HepG2 (cell line): ENCODE data around the gene NREP. TPM values are rescaled to one million over a fixed set of nuclear protein-coding genes. Genes with fewer than 3 reads are reported as not detected.

Experiments used
- ATF7 ChIP-seq, 2 experiments: fragments of 450-650 bp in 1 of 2; sonication (generic) in 1 of 2; formaldehyde crosslinking in 1 of 2; IDR thresholded peaks; 2 replicates each; pipeline versions ENCODE4 v1.4.0 to v1.6.1; 2016 to 2020; ENCODE audit warnings: antibody characterized with exemption in 1 of 2, mild to moderate bottlenecking in 1 of 2, missing genetic modification reagents in 1 of 2
- ATF7-NPFF ChIP-seq: sonication (generic); formaldehyde crosslinking; IDR thresholded peaks from 2 replicates; pipeline ENCODE4 v1.8.1; 2023; ENCODE audit warnings: mild to moderate bottlenecking, low read depth, missing genetic modification reagents, moderate library complexity
- NFIC ChIP-seq: IDR thresholded peaks from 2 replicates; pipeline ENCODE4 v1.6.1; 2012; ENCODE audit warnings: mild to moderate bottlenecking, low read length, inconsistent platforms
- PAF1 ChIP-seq: IDR thresholded peaks from 2 replicates; pipeline ENCODE4 v1.6.1; 2016; ENCODE audit warnings: missing genetic modification reagents, missing compliant biosample characterization
- PHB2 ChIP-seq: fragments of 450-650 bp; IDR thresholded peaks from 2 replicates; pipeline ENCODE4 v1.6.1; 2018; ENCODE audit not compliant: partially characterized antibody
- SCMH1 ChIP-seq: sonication (generic); formaldehyde crosslinking; IDR thresholded peaks from 2 replicates; pipeline ENCODE4 v1.9.0; 2021; ENCODE audit warnings: missing genetic modification reagents, mild to moderate bottlenecking, borderline replicate concordance
- ZNF264 ChIP-seq: sonication (generic); formaldehyde crosslinking; IDR thresholded peaks from 2 replicates; pipeline ENCODE4 v1.4.0; 2020; ENCODE audit warnings: missing genetic modification reagents
- ZNF337 ChIP-seq: sonication (generic); formaldehyde crosslinking; IDR thresholded peaks from 2 replicates; pipeline ENCODE4 v1.5.1; 2020; ENCODE audit warnings: missing genetic modification reagents, low read depth, mild to moderate bottlenecking, borderline replicate concordance
- ZNF616 ChIP-seq: sonication (generic); formaldehyde crosslinking; IDR thresholded peaks from 2 replicates; pipeline ENCODE4 v1.5.0; 2020; ENCODE audit warnings: low read depth, mild to moderate bottlenecking, missing genetic modification reagents
- ZSCAN12 ChIP-seq: sonication (generic); formaldehyde crosslinking; IDR thresholded peaks from 2 replicates; pipeline ENCODE4 v1.9.0; 2021; ENCODE audit warnings: mild to moderate bottlenecking, missing genetic modification reagents
- polyA plus RNA-seq, 8 experiments: library from polyadenylated mRNA; depleted of rRNA in 3 of 8; stranded (reverse) in 7 of 8; unstranded in 1 of 8; fragments of >200 nt; fragmentation: Illumina TruSeq in 4 of 8; extraction: Trizol in 4 of 8; gene quantifications; 2 replicates each; pipeline versions ENCODE4 v1.2.1 to v1.2.3, GENCODE V29; 2011 to 2016; ENCODE audit warnings: low read depth in 4 of 8, missing spikeins in 1 of 8, mixed read lengths in 1 of 8; ENCODE audit not compliant: insufficient read depth in 1 of 8
- total RNA-seq, 5 experiments: library from RNA; depleted of rRNA; stranded (reverse); fragments of >200 nt; fragmentation: Illumina TruSeq; extraction: Trizol; gene quantifications; 2 replicates each; pipeline ENCODE4 v1.2.3, GENCODE V29; 2016; ENCODE audit warnings: low read depth in 1 of 5
- TF ChIP-seq, protein P1 (sequence below): sonication (generic); formaldehyde crosslinking; IDR thresholded peaks from 2 replicates; pipeline ENCODE4 v1.4.0; 2020; ENCODE audit warnings: mild to moderate bottlenecking, missing genetic modification reagents
- TF ChIP-seq, protein P2 (sequence below): sonication (generic); formaldehyde crosslinking; IDR thresholded peaks from 2 replicates; pipeline ENCODE4 v1.4.0; 2020; ENCODE audit warnings: mild to moderate bottlenecking, missing genetic modification reagents
- TF ChIP-seq, protein P3 (sequence below): sonication (generic); formaldehyde crosslinking; conservative IDR thresholded peaks from 2 replicates; pipeline ENCODE4 v1.4.0; 2020; ENCODE audit warnings: missing genetic modification reagents
- TF ChIP-seq, protein P4 (sequence below): sonication (generic); formaldehyde crosslinking; IDR thresholded peaks from 2 replicates; pipeline ENCODE4 v1.4.0; 2020; ENCODE audit warnings: missing genetic modification reagents, mild to moderate bottlenecking, borderline replicate concordance
- TF ChIP-seq, protein P5 (sequence below): sonication (generic); formaldehyde crosslinking; IDR thresholded peaks from 2 replicates; pipeline ENCODE4 v1.4.0; 2020; ENCODE audit warnings: mild to moderate bottlenecking, missing genetic modification reagents

NREP gene
- total and polyA plus RNA-seq, 2 of the 13 experiments (the other 11 are each of a cell fraction or from before 2014, with no cell fraction given) = 40.5 to 102 TPM

DNA sequence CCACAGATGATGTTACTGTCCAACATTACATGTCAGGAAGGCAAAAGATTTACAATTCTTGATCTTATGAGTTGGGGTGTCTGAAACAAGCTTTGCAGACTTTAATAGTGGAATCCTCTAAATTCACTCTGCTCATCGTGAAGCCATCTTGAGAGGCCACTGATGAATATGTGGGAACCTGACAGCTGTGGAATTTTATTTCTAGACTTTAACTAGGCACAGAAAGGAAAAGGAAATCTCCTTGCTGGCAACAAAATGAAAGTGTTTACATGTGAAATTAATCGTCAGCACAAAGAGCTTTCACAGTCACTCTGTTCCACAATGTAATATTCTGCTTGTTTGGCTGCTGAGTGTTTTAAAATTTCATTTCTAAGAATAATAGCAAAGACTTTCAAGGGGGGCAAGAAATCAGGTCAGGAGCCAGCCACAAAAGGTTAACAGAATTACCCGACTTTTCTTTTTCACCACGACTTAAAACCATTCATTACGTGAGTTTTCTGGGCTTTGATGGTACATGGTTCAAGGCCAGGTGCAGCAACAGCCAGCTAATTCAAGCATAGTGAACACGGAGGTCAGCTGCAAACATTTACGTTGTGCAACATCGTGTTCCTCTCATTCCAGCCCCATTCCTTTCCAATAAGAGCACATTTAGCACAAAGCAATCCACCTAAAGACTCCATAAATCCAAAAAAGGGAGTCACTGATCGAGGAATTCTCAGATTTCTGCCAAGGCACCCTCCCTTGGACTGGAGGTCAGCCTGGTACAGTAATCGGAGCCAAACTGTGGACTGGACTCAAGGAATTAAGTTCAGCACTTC, 14.6 kb downstream of the NREP start (continued):
- TF ChIP-seq, protein P1, sequence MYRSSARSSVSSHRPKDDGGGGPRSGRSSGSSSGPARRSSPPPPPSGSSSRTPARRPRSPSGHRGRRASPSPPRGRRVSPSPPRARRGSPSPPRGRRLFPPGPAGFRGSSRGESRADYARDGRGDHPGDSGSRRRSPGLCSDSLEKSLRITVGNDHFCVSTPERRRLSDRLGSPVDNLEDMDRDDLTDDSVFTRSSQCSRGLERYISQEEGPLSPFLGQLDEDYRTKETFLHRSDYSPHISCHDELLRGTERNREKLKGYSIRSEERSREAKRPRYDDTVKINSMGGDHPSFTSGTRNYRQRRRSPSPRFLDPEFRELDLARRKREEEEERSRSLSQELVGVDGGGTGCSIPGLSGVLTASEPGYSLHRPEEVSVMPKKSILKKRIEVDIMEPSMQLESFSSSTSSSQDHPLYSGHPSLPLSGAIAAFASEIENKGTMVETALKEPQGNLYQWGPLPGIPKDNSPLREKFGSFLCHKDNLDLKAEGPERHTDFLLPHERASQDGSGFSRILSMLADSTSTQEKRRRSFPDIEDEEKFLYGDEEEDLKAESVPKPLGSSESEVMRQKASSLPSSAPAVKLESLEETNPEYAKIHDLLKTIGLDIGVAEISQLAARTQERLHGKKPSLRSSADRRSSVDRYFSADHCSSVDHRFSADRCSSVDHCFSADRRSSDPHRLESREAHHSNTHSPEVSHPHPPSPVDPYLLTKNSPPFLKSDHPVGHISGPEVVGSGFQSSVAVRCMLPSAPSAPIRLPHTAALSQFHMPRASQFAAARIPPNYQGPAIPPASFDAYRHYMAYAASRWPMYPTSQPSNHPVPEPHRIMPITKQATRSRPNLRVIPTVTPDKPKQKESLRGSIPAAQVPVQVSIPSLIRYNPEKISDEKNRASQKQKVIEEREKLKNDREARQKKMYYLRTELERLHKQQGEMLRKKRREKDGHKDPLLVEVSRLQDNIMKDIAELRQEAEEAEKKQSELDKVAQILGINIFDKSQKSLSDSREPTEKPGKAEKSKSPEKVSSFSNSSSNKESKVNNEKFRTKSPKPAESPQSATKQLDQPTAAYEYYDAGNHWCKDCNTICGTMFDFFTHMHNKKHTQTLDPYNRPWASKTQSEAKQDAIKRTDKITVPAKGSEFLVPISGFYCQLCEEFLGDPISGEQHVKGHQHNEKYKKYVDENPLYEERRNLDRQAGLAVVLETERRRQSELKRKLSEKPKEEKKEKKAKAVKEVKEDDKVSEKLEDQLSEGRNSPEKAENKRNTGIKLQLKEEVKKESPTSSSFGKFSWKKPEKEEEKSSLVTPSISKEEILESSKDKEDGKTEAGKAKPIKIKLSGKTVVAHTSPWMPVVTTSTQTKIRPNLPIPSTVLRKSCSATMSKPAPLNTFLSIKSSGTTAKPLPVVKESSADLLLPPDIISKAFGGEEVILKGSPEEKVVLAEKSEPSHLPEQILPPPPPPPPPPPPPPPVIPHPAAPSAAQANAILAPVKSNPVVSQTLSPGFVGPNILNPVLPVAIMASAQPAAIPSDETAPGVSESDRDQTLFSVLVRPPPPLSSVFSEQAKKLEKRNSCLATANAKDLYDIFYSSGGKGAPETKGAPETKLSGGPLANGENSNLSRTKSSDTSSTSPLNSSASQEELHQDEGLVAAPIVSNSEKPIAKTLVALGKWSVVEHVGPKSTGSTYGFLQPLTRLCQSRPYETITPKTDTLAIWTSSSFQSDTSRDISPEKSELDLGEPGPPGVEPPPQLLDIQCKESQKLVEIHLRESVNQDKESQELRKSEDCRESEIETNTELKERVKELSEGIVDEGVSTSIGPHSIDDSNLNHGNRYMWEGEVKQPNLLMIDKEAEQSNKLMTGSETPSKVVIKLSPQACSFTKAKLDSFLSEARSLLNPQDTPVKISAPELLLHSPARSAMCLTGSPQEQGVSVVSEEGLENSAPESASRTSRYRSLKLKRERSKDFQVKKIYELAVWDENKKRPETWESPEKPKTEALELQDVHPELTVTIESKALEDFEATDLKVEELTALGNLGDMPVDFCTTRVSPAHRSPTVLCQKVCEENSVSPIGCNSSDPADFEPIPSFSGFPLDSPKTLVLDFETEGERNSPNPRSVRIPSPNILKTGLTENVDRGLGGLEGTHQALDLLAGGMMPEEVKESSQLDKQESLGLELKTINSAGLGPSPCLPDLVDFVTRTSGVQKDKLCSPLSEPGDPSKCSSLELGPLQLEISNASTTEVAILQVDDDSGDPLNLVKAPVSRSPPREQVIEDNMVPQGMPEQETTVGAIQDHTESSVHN (CRISPR knock-in tag) = no peak
- TF ChIP-seq ZNF264 (CRISPR knock-in tag) (peak; percentile 81; the same call in 1 of the 2 replicates), PAF1 (no peak), SCMH1 (CRISPR knock-in tag) (no peak), ZSCAN12 (CRISPR knock-in tag) (no peak), ATF7 (IDR thresholded peaks at IDR 0.05) (peak; percentile 62), ATF7 (CRISPR knock-in tag; IDR thresholded peaks at IDR 0.05) (peak; percentile 75; the same call in 1 of the 2 replicates), ZNF616 (CRISPR knock-in tag) (no peak), ZNF337 (CRISPR knock-in tag) (no peak), ATF7-NPFF (CRISPR knock-in tag) (no peak), NFIC (peak; percentile 86), PHB2 (no peak)
- TF ChIP-seq, protein P2, sequence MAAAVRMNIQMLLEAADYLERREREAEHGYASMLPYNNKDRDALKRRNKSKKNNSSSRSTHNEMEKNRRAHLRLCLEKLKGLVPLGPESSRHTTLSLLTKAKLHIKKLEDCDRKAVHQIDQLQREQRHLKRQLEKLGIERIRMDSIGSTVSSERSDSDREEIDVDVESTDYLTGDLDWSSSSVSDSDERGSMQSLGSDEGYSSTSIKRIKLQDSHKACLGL (CRISPR knock-in tag) = no peak
- TF ChIP-seq, protein P3, sequence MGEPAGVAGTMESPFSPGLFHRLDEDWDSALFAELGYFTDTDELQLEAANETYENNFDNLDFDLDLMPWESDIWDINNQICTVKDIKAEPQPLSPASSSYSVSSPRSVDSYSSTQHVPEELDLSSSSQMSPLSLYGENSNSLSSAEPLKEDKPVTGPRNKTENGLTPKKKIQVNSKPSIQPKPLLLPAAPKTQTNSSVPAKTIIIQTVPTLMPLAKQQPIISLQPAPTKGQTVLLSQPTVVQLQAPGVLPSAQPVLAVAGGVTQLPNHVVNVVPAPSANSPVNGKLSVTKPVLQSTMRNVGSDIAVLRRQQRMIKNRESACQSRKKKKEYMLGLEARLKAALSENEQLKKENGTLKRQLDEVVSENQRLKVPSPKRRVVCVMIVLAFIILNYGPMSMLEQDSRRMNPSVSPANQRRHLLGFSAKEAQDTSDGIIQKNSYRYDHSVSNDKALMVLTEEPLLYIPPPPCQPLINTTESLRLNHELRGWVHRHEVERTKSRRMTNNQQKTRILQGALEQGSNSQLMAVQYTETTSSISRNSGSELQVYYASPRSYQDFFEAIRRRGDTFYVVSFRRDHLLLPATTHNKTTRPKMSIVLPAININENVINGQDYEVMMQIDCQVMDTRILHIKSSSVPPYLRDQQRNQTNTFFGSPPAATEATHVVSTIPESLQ (CRISPR knock-in tag) = no peak
- TF ChIP-seq, protein P4, sequence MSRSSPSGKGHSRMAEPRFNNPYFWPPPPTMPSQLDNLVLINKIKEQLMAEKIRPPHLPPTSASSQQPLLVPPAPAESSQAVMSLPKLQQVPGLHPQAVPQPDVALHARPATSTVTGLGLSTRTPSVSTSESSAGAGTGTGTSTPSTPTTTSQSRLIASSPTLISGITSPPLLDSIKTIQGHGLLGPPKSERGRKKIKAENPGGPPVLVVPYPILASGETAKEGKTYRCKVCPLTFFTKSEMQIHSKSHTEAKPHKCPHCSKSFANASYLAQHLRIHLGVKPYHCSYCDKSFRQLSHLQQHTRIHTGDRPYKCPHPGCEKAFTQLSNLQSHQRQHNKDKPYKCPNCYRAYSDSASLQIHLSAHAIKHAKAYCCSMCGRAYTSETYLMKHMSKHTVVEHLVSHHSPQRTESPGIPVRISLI = peak; percentile 73; the same call in 1 of the 2 replicates
- TF ChIP-seq, protein P5, sequence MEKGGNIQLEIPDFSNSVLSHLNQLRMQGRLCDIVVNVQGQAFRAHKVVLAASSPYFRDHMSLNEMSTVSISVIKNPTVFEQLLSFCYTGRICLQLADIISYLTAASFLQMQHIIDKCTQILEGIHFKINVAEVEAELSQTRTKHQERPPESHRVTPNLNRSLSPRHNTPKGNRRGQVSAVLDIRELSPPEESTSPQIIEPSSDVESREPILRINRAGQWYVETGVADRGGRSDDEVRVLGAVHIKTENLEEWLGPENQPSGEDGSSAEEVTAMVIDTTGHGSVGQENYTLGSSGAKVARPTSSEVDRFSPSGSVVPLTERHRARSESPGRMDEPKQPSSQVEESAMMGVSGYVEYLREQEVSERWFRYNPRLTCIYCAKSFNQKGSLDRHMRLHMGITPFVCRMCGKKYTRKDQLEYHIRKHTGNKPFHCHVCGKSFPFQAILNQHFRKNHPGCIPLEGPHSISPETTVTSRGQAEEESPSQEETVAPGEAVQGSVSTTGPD (CRISPR knock-in tag) = no peak
